Activated T-cell treated with anti-CD3 and anti-CD28 coated beads for 48 hours (primary cell): ENCODE results near the gene SHB.

Experiments
- DNase-seq: peaks from one replicate; pipeline ENCODE4 v3.0.0-alpha.2; 2020; ENCODE audit warnings: low read depth

SHB gene

GRCh38 chr9:38086496-38086895 is 17.5 kb upstream of the SHB start:
- no peak for DNase-seq

GRCh38 chr9:38085308-38085707 is 16.3 kb upstream of the SHB start:
- no peak for DNase-seq

GRCh38 chr9:38084556-38084880 is 15.5 kb upstream of the SHB start:
- DNase-seq = no peak

GRCh38 chr9:38083858-38084555 is 15.0 kb upstream of the SHB start:
- no peak for DNase-seq

GRCh38 chr9:38082446-38083287 is 13.6 kb upstream of the SHB start:
- no peak for DNase-seq

GRCh38 chr9:38081356-38082108 is 12.5 kb upstream of the SHB start:
- DNase-seq = no peak

- DNase-seq = no peak
Measured at GRCh38 chr9:38079461-38080031, 10.5 kb upstream of the SHB start.

- DNase-seq = no peak
Measured at GRCh38 chr9:38075272-38075671, 6.2 kb upstream of the SHB start.

- no peak for DNase-seq
Measured at GRCh38 chr9:38074441-38074961, 5.5 kb upstream of the SHB start.

GRCh38 chr9:38073882-38074281 is 4.9 kb upstream of the SHB start:
- DNase-seq = no peak

GRCh38 chr9:38071470-38072134 is 2.6 kb upstream of the SHB start:
- no peak for DNase-seq

GRCh38 chr9:38067859-38068681 is 957 bp downstream of the SHB start:
- DNase-seq = no peak

- DNase-seq = no peak
Measured at GRCh38 chr9:38066914-38067858, 1.8 kb downstream of the SHB start.

- DNase-seq = no peak
Measured at GRCh38 chr9:38066197-38066913, 2.7 kb downstream of the SHB start.

GRCh38 chr9:38065369-38066075 is 3.5 kb downstream of the SHB start:
- DNase-seq = no peak

- DNase-seq = no peak
Measured at GRCh38 chr9:38064842-38065368, 4.1 kb downstream of the SHB start.

- no peak for DNase-seq
Measured at GRCh38 chr9:38063363-38063707, 5.7 kb downstream of the SHB start.
